ENCODE data around the gene DOC2A.
"Not testable (repeated sequence)": the region's sequence is repeated elsewhere in the genome, so short reads cannot be mapped to it uniquely, and the experiment has no call there.

The DOC2A gene

DNA sequence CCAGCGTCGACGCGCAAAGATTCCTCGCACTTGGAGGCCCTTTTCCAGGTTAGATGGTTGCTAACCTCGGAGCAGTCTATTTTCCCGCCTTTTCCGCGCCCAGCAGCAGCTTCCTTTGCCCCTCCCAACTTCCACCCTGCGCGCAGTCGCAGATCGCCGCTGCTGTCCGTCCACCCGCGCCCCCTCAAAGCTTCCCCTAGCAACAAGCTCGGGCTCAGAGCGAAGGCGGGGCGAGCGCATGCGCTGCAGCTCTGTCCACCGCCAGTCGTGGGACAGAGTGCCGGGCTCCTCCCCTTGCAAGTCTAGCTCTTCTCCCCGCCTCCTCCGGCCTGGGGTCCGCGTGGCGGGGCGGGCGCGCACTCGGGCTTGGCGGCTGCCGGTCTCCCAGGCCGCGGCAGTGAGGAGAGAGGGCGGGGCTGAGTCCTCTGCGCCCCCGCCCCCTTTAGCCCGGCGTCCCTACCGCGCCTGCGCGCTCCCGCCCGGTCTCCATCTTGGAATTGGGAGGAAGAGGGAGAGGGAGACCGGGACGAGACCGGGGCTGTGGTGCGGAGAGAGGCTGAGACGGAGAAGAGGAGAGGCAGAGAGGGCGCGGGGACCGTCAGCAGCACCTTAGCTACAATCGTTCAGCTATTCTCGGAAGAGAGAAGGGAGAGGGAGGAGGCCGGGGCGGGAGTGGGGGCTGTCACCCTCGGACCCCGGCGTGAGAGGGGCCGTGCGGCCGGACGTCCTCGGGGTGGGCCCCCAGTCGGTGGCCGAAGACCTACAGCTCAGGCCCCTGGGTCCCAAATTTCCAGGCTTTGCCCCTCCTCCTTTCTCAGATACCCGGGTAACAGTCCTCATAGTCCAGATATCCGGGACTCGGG, 37.2 kb downstream of the DOC2A start, which contains the start of gene TAOK2:
TAOK2 (plus strand) TSS at position 485 of the 863 bp plus-strand sequence. CDS start 3,905 bp downstream, outside the sequence.
- in situ Hi-C loops (cut with MboI; ENCODE audit: low sequenced_read_pairs) = no loop called here

DNA sequence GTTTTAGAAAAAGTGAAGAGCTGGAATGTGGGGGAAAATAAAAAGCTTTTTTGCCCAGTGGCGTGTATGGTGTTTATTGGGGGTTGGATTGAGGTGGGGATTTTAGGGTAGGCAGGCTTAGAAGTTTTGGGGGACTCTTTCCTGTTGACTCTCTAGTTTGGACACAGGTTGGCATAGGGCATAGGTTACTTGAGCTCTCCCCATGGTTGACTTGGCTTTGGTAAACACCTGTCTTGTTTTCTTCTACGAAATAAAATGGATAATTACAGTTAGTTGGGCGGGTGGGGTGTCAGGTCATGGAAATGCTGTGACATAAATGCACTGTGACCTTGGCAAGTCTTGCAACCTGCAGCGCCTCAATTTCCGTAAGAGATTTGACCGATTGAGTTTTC, 37.8 kb downstream of the DOC2A start:
- in situ Hi-C loops (cut with MboI; ENCODE audit: low sequenced_read_pairs) = no loop called here

DNA sequence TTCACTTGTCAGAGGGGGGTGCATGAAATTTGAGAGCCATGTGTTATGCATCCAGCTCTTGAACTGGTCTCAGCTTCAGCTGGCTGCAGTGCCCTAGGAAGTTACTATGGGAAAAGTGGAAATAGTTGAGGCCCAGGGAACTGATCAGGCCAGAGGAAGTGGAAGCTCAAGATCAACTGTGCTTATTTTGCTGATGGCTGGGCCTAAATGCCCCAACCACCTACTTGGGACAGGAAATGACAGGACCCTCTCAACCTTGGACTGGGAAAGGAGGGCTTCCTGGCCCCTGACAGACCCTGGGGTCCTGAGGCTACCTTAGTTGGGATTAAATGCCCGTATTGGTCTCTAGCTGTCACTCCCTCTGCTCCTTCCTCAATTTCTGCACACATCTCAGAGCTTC, 38.3 kb downstream of the DOC2A start:
- in situ Hi-C loops (cut with MboI; ENCODE audit: low sequenced_read_pairs) = no loop called here

DNA sequence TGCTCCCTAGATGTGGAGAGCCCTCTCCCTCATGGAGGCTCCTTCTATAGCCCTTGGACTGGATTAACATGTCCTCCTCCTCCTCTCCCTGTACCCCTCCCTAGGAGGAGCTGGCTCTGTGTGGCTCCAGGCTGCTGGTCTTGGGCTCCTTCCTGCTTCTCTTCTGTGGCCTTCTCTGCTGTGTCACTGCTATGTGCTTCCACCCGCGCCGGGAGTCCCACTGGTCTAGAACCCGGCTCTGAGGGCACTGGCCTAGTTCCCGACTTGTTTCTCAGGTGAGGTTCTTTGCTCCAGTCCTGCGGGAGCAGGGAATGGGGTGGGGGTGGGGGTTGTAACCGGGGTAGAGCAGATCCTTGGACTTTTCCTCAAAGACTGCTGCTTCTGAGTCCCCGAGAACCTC, 39.5 kb downstream of the DOC2A start:
- in situ Hi-C loops (cut with MboI; ENCODE audit: low sequenced_read_pairs) = no loop called here

DNA sequence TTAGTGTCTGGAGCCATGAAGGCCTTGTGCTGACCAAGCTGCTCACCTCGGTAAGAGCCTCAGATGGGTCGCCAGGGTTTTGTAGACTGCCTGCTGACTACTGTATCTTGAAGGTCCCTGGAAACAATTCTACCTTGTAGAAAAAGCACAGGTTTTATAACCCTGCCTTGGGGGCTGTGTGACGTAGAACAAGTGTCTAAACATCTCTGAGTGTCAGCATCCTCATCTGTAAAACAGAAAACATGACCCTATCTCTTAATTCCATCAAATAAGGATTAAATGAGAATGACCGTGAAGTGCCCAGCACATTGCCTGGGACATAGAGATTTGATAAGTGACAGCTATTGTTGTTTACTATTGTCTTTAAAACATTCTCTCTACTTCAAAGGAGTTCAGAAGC, 42.6 kb downstream of the DOC2A start:
- in situ Hi-C loops (cut with MboI; ENCODE audit: low sequenced_read_pairs) = no loop called here

DNA sequence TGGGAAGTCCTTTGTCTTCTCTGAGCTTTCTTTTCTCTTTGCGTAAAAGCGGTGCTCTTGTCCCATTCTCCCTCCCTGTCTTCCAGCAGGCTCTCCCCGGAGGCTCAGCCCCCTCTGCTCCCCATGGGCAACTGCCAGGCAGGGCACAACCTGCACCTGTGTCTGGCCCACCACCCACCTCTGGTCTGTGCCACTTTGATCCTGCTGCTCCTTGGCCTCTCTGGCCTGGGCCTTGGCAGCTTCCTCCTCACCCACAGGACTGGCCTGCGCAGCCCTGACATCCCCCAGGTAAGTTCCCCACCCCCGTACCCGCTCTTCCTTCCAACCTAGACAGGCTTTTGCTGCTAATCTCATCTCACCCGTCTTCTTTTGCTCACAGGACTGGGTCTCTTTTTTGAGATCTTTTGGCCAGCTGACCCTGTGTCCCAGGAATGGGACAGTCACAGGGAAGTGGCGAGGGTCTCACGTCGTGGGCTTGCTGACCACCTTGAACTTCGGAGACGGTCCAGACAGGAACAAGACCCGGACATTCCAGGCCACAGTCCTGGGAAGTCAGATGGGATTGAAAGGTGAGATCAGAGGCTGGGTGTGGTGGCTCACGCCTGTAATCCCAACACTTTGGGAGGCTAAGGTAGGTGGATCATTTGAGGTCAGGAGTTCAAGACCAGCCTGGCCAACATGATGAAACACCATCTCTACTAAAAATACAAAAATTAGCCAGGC, 47.6 kb downstream of the DOC2A start:
- in situ Hi-C loops (cut with MboI; ENCODE audit: low sequenced_read_pairs) = no loop called here

DNA sequence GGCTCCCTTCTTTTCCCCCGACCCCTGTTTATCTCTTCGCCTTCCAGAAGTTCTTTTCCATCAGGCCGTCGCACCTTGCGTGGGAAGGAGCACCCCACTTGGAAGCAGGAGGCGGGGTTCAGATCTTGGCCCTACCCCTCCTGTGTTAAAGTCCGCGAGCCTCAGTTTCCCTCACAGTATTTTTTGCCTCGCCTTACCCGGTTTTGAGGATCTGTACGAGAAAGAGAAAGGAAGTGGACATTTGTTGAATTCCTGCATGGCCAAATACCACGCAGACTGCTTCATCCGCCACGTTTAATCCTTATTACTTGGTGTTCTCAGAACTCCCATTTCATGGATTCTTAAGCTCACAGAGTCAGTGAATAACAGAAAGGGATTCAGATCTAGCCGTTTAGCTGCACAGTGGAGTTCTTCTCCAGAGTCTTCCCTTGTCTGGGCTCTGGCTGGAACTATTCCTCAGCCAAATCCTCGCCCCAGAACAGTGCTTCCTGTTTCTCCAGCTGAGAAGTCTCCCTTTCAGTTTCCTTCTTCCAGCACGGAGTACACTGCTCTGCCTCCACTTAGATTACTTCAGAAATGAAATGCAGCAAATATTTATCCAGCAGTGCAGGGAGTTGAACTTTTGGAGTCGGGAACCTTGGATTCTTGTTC, 48.4 kb downstream of the DOC2A start:
- in situ Hi-C loops (cut with MboI; ENCODE audit: low sequenced_read_pairs) = no loop called here

DNA sequence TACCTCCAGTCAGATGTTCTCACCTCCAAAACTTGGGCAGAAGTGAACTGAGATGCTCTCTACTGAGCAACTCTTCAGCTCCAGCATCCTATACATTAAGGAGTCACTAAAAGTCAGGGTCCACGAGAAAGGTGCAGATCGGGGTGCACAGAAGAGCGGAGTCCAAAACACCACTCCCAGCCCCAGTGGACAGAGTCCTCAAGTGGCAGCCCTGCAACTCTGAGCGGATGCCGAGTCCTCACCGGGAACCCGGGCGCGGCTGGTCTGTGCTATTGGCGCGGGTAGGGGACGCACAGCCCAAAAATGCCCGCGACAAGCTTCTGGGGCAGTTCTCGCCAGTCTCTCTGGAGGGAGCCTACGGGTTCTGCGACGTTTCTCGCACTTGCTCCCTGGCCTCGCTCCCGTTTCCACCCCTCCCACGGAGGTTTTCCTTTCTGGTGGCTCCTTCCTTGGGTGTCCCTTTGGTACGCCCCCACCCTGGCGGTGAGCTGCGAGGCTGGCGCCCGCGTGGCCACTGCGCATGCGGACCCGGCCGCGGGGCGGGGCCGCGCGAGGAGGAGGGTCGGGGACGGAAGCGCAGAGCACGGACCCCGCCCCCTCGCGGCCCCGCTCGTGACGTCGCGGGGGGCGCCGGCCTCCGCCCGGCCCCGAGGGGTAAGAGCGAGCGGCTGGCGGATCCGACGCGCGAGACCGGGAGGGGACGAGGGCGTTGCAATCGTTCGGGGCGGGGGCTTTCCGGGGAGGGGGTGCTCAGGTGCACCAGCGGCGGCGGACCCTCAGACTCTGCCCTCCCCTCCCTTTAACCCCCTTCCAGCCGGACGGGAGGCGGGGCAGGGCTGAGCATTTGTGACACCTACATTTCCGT, 49.1 kb downstream of the DOC2A start, which contains the start of gene TMEM219:
TMEM219 (plus strand) TSS at position 601 of the 865 bp plus-strand sequence. CDS start 1,065 bp downstream, outside the sequence.
- in situ Hi-C loops (cut with MboI; ENCODE audit: low sequenced_read_pairs) = no loop called here

DNA sequence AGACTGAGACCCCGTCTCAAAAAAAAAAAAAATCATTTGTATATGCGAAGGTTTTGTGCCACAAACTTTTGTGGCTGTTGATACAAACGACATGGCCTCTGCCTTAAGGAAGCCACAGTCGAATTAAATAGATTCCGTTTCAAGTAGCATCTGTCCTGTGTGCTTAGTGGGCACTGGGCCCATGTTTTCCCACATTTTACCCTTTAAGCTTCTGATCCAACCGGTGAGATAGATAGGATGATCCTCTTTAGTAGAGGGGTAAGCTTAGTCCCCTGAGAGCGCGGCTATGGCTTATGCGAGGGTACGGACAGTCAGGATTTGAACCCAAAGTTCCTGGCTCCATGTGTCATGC, 49.7 kb downstream of the DOC2A start:
- in situ Hi-C loops (cut with MboI; ENCODE audit: low sequenced_read_pairs) = no loop called here

DNA sequence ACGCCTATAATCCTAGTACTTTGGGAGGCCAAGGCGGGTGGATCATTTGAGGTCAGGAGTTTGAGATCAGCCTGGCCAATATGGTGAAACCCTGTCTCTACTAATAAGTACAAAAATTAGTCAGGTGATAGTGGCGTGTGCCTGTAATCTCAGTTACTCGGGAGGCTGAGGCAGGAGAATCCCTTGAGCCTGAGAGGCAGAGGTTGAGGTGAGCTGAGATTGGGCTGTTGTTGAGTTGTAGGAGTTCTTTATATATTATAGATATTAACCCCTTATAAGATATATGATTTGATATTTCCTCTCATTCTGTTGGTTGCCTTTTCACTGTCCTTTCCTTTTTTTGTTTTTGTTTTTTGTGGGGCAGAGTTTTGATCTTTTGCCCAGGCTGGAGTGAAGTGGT, 51.0 kb downstream of the DOC2A start:
- in situ Hi-C loops (cut with MboI; ENCODE audit: low sequenced_read_pairs) = not testable (repeated sequence)

DNA sequence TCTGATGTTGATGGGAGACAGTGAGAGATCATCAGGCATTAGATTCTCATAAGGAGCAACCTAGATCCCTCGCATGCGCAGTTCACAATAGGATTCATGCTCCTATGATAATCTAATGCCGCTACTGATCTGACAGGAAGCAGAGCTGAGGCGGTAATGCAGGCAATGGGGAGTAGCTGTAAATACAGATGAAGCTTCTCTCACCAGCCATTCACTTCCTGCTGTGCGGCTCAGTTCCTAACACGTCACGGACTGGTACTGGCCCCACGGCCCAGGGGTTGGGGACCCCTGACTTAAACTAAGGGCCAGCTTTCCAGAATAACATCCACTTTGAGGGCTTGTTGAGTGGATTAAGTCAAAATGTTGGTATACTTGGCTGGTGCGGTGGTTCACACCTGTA, 51.5 kb downstream of the DOC2A start:
- in situ Hi-C loops (cut with MboI; ENCODE audit: low sequenced_read_pairs) = no loop called here

DNA sequence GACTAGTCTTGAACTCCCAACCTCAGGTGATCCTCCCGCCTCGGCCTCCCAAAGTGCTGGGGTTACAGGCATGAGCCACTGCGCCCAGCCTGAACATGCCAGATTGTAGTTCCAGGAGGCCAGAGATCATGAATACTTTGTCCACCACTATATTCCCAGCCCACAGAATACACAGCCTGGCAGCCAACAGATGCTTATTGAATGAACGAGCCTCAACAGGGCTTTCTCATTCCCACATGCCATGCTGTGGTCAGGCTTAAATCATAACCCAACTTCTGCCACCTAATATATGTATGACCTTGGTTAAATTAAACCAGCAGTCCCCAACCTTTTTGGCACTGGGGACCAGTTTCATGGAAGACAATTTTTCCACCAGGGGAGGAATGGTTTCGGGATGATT, 52.1 kb downstream of the DOC2A start:
- in situ Hi-C loops (cut with MboI; ENCODE audit: low sequenced_read_pairs) = no loop called here

All from hTERT RPE-1 (cell line).